ENCODE data around the gene TAS1R2. TPM values are rescaled to one million over a fixed set of nuclear protein-coding genes. Genes with fewer than 3 reads are reported as not detected.

TAS1R2 gene
- polyA plus RNA-seq, 1 of the 3 experiments (the other 2 are of a cell fraction), result not detected

DNA sequence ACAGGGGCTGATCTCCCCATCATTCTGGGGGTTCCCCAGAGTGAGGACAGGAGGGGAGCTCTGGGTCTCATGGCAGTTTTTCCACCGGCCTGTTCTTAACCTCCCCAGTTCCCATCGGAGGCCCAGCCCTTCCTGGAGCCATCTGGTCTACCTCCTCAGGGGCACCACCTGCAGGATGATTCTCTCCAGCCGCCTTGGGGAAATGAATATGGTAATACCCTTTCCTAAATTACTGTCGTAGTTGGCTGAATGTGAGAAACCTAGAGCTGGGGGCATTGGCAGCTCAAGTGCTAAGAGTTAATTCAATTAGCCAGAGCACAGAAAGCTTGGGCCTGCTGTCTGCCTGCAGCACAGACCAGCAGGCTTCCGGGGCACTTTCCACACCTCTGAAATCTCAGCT, 64.9 kb downstream of the TAS1R2 start:
- Histone ChIP-seq H4K20me1 (ENCODE audit: insufficient read depth) (no peaks in the 10 kb centered on the region), H3K4me1 (ENCODE audit: control insufficient read depth in 1 of 2, insufficient read depth in 2 of 2, low read depth in 1 of 2, low read length in 1 of 2) (peaks cover 0 to 30% of the 10 kb centered on the region in 2 experiments; a peak in 1 of 4 replicates), H3K4me3 (ENCODE audit: low read depth in 2 of 2, low read length in 1 of 2) (no peak overlapping the region), H2AFZ (ENCODE audit: low read depth) (no peak overlapping the region), H3K79me2 (ENCODE audit: insufficient read depth) (no peaks in the 10 kb centered on the region), H3K36me3 (replicated peaks in 1 of 2; ENCODE audit: control insufficient read depth in 1 of 2, insufficient read depth in 2 of 2, low read length in 1 of 2) (no peaks in the 10 kb centered on the region), H3K27me3 (ENCODE audit: insufficient read depth) (no peaks in the 10 kb centered on the region), H3K9ac (no peak overlapping the region), H3K4me2 (no peak overlapping the region), H3K9me2 (no peaks in the 10 kb centered on the region), H3F3A (replicated peaks; ENCODE audit: insufficient read depth) (no peaks in the 10 kb centered on the region), H3K27ac (ENCODE audit: low read depth in 2 of 2, low read length in 1 of 2) (no peak overlapping the region), H3K9me3 (no peaks in the 10 kb centered on the region)
- POLR2A ChIA-PET, result no interaction called here
- 43% methylated on average over 5 of the region's 5 CpGs for WGBS (ENCODE audit: low lambda C conversion rate)
- peak; percentile 27; the same call in 1 of the 2 replicates for TF ChIP-seq RAD21 (IDR thresholded peaks at IDR 0.05; ENCODE audit: low read length)
- no peak for TF ChIP-seq FOXJ3 (CRISPR knock-in tag; IDR thresholded peaks at IDR 0.05)
- peak; percentile 74 for DNase-seq
- CTCF ChIA-PET, result interaction anchor here (0.9 to 3.3 kb wide), 10 partner anchors 10 to 197 kb away, joined by 3 to 21 read pairs (median 5); no protein-coding TSS in a partner anchor

GRCh38 chr1:18794051-18794450, 65.4 kb downstream of the TAS1R2 start:
- Histone ChIP-seq H3F3A (replicated peaks; ENCODE audit: insufficient read depth) (no peaks in the 10 kb centered on the region), H3K79me2 (ENCODE audit: insufficient read depth) (no peaks in the 10 kb centered on the region), H4K20me1 (ENCODE audit: insufficient read depth) (no peaks in the 10 kb centered on the region), H3K4me1 (ENCODE audit: control insufficient read depth in 1 of 2, insufficient read depth in 2 of 2, low read depth in 1 of 2, low read length in 1 of 2) (peaks cover 0 to 30% of the 10 kb centered on the region in 2 experiments; a peak in 1 of 4 replicates), H3K4me3 (ENCODE audit: low read depth in 2 of 2, low read length in 1 of 2) (no peak overlapping the region), H3K9ac (no peak overlapping the region), H2AFZ (ENCODE audit: low read depth) (no peak overlapping the region), H3K27ac (ENCODE audit: low read depth in 2 of 2, low read length in 1 of 2) (no peak overlapping the region), H3K4me2 (no peak overlapping the region), H3K27me3 (ENCODE audit: insufficient read depth) (no peaks in the 10 kb centered on the region), H3K9me3 (no peaks in the 10 kb centered on the region), H3K9me2 (no peaks in the 10 kb centered on the region), H3K36me3 (replicated peaks in 1 of 2; ENCODE audit: control insufficient read depth in 1 of 2, insufficient read depth in 2 of 2, low read length in 1 of 2) (no peaks in the 10 kb centered on the region)
- DNase-seq, result no peak
- POLR2A ChIA-PET, result no interaction called here
- CTCF ChIA-PET, result interaction anchor here (0.9 to 2.5 kb wide), 8 partner anchors 17 to 197 kb away, joined by 3 to 12 read pairs (median 6); no protein-coding TSS in a partner anchor
- WGBS (ENCODE audit: low lambda C conversion rate), result 48% methylated on average over 10 of the region's 10 CpGs
- TF ChIP-seq JUND (IDR thresholded peaks at IDR 0.05), result no peak
- TF ChIP-seq FOXJ3 (CRISPR knock-in tag; IDR thresholded peaks at IDR 0.05), result no peak
- no peak for TF ChIP-seq FOXM1 (IDR thresholded peaks at IDR 0.05; ENCODE audit: low read depth)
- no peak for TF ChIP-seq CTCF (IDR thresholded peaks at IDR 0.05)
- no peak for TF ChIP-seq YY1 (IDR thresholded peaks at IDR 0.05; ENCODE audit: low read depth)
- no peak for TF ChIP-seq FOSL2 (IDR thresholded peaks at IDR 0.05; ENCODE audit: borderline replicate concordance, low read depth)
- no peak for TF ChIP-seq MEF2A (IDR thresholded peaks at IDR 0.05; ENCODE audit: borderline replicate concordance, low read depth)
- no peak for TF ChIP-seq POLR2AphosphoS5 (IDR thresholded peaks at IDR 0.05; ENCODE audit: low read depth, low read length)
- TF ChIP-seq, protein P1, sequence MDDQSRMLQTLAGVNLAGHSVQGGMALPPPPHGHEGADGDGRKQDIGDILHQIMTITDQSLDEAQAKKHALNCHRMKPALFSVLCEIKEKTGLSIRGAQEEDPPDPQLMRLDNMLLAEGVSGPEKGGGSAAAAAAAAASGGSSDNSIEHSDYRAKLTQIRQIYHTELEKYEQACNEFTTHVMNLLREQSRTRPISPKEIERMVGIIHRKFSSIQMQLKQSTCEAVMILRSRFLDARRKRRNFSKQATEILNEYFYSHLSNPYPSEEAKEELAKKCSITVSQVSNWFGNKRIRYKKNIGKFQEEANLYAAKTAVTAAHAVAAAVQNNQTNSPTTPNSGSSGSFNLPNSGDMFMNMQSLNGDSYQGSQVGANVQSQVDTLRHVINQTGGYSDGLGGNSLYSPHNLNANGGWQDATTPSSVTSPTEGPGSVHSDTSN (IDR thresholded peaks at IDR 0.05), result no peak
- no peak for TF ChIP-seq CHD2 (IDR thresholded peaks at IDR 0.05; ENCODE audit: low read length, partially characterized antibody)
- TF ChIP-seq SMC3 (IDR thresholded peaks at IDR 0.05; ENCODE audit: low read depth, low read length), result no peak
- TF ChIP-seq GABPA (IDR thresholded peaks at IDR 0.05; ENCODE audit: low read depth), result no peak
- TF ChIP-seq EZH2phosphoT487 (IDR thresholded peaks at IDR 0.05; ENCODE audit: borderline replicate concordance, low read depth), result no peak
- TF ChIP-seq RXRA (IDR thresholded peaks at IDR 0.05; ENCODE audit: borderline replicate concordance, low read depth), result no peak
- TF ChIP-seq, protein P2, sequence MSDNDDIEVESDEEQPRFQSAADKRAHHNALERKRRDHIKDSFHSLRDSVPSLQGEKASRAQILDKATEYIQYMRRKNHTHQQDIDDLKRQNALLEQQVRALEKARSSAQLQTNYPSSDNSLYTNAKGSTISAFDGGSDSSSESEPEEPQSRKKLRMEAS (IDR thresholded peaks at IDR 0.05; ENCODE audit: low read depth), result no peak
- TF ChIP-seq EP300 (IDR thresholded peaks at IDR 0.05; ENCODE audit: borderline replicate concordance in 1 of 2, low read depth in 1 of 2, low read length in 1 of 2), result no peak
- no peak for TF ChIP-seq RCOR1 (IDR thresholded peaks at IDR 0.05; ENCODE audit: low read length)
- TF ChIP-seq, protein P3, sequence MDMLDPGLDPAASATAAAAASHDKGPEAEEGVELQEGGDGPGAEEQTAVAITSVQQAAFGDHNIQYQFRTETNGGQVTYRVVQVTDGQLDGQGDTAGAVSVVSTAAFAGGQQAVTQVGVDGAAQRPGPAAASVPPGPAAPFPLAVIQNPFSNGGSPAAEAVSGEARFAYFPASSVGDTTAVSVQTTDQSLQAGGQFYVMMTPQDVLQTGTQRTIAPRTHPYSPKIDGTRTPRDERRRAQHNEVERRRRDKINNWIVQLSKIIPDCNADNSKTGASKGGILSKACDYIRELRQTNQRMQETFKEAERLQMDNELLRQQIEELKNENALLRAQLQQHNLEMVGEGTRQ (IDR thresholded peaks at IDR 0.05; ENCODE audit: borderline replicate concordance, low read depth, low read length), result no peak
- TF ChIP-seq NFIC (IDR thresholded peaks at IDR 0.05; ENCODE audit: borderline replicate concordance), result no peak
